ENCODE data around the gene ABAT.

The ABAT gene

GRCh38 chr16:8808009-8808408 is 133.6 kb downstream of the ABAT start:
- TF ChIP-seq CTCF (IDR thresholded peaks at IDR 0.05; ENCODE audit: borderline replicate concordance, insufficient read depth, low read depth, low read length): no peak
- no peak overlapping the region for H3K4me3 ChIP-seq (ENCODE audit: low read depth, low read length)

DNA sequence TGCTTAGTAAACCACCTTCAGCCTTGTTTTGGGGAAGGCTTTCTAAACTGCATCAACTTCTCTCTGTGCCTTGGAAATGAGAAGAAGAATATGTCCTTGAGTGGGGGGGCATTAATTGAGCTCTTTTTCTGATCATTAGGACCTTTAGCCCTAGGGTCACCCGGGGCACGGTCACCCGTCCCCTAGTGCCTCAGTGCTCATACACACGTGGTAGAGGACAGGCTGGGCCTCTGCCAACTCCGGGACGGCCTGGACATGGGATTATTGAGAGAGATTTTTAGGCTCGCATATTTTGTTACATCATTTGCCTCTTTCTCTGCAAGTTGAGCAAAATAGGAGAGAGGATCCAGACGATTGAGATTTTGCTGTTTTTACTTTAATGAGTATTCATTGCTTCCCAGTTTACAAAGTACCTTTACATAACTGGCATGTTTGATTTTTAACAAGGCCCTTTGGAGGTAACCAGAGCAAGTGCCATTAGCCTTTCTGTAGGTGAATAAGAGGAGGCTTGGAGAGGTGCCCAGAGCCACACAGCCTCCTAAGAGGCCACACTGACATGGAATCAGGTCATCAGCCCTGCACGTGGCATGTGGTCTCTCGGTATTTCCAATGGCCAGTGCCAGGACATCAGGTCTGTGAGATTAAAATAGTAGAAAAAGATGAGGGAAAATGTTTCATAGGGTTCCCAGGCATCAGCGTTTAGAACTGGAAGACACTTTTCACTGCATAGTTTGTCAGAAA is 134.4 kb downstream of the ABAT start:
- no peak overlapping the region for H3K4me3 ChIP-seq (ENCODE audit: low read depth, low read length)
- TF ChIP-seq CTCF (IDR thresholded peaks at IDR 0.05; ENCODE audit: borderline replicate concordance, insufficient read depth, low read depth, low read length): no peak

DNA sequence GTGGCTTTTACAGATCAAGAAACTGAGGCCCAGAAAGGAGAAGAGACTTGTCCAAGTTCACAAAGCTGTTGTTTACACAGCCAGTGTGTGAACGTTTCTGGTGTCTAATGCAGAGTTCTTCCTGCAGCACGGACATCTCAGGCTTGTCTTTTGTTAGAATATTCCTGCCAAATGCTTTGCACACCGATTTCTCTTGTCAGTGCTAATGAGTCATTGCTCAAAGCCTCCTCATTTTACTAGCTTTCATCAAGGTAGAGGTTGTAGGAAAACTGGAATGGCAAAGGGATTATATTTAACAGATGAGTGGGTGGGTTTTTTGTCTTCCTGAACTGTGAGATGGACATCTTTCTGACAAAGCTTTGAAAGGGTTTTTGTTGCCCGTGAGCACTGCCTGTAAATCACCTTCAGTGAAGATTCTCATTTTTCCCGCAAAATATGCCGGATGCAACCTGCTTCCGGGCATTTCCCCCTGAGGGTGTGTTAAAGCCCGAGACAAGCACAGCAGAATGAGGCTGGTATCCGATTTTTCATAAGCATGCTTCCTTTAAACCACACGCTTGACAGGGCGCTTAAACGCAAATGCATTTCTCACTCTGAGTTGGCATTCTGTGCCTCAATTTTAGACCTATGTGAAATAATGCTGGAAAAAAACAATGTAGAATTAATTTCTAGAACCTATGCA is 137.9 kb downstream of the ABAT start:
- no peak for TF ChIP-seq CTCF (IDR thresholded peaks at IDR 0.05; ENCODE audit: borderline replicate concordance, insufficient read depth, low read depth, low read length)
- H3K4me3 ChIP-seq (ENCODE audit: low read depth, low read length): no peak overlapping the region

GRCh38 chr16:8814095-8814806 is 139.8 kb downstream of the ABAT start:
- no peak overlapping the region for H3K4me3 ChIP-seq (ENCODE audit: low read depth, low read length)
- TF ChIP-seq CTCF (IDR thresholded peaks at IDR 0.05; ENCODE audit: borderline replicate concordance, insufficient read depth, low read depth, low read length): no peak

DNA sequence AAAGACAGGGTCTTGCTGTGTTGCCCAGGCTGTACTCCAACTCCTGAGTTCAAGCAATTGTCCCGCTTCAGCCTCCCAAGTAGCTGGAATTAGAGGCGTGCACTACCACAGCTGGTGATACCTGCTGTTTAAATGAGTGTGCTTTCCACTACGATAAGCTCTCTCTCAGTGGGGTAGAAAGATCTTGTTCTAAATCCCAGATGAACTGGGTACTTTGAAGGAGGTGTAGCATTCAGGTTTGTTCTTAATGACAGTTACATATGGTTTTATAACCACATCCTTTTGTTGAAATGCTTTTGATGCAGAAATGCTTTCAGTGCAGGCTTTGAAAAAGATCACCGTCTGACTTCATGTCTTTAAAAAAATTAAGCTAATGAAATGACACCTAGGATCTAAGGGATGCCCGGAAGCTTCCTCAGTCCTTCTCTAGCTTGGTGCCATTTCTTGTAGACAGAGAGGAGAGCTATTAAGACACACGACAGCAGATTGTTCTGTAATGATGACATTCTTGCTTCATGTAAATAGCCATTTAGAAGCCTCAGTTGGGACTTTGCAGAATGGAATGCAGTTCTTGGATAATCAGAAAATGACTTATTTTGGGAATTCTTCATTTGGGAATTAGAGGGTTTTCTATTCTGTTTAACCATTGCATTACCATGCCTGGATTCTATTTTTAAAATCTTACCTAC is 142.7 kb downstream of the ABAT start:
- no peak for TF ChIP-seq CTCF (IDR thresholded peaks at IDR 0.05; ENCODE audit: borderline replicate concordance, insufficient read depth, low read depth, low read length)
- H3K4me3 ChIP-seq (ENCODE audit: low read depth, low read length): no peak overlapping the region

DNA sequence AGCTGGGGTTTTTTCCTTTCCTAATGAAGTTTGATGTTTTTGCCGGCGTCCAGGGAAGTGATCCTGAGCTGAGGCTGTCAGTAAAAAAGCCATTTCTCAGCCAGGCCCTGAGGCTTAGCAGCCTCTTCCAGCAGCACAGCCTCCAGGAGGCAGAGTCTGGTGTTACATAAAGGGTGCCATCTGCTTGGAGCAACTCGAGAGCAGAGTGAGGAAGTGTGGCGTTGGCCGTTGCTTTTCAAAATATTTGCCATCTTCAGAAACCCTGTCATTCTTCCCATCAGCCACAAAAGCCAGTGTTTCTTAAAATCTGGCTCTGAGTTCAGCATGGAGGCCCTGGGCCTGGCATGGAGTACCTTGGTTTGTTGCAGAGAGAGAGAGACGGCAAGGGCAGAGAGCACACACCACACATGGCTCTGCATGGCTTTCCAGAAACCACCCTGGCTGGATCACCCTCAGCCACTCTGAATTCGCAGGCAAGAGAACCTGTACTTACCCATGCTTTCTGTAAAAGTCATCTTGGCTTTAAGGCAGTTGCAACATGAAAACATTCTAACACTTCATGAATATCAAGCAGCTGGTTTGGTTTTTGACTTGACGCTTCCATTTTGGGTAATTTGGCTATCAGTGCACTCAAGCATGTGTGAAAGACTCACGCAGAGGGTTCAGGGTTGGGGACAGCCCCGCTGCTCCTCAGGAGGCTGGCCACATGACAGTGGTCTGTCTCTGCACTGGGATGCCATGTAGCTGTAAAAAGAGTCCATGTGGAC is 144.3 kb downstream of the ABAT start:
- H3K4me3 ChIP-seq (ENCODE audit: low read depth, low read length): no peak overlapping the region
- TF ChIP-seq CTCF (IDR thresholded peaks at IDR 0.05; ENCODE audit: borderline replicate concordance, insufficient read depth, low read depth, low read length): no peak

All from GM12875 (cell line).